Activated T-cell treated with anti-CD3 and anti-CD28 coated beads, Interleukin-2, amount 50 U/mL, for 4 hours (primary cell): Measurements from ENCODE around the gene CKAP5. TPM values are rescaled to one million over a fixed set of nuclear protein-coding genes. Genes with fewer than 3 reads are reported as not detected.
"Not testable (repeated sequence)": the region's sequence is repeated elsewhere in the genome, so short reads cannot be mapped to it uniquely, and the experiment has no call there.

Source experiments
- ATAC-seq, 2 donors: fragments of 200-7000 bp; cut with Tn5 transposase; one replicate each; pipeline ENCODE4 v1.10.0; 2021
- DNase-seq: peaks from one replicate; pipeline ENCODE4 v3.0.0-alpha.2; 2020
- H3K27me3 Mint-ChIP-seq: one replicate; pipeline ENCODE4 v1.8.0; 2021; ENCODE audit warnings: low read depth, mixed read lengths
- H3K36me3 Mint-ChIP-seq: one replicate; pipeline ENCODE4 v1.8.0; 2022; ENCODE audit warnings: mixed read lengths; ENCODE audit not compliant: insufficient read depth
- H3K4me1 Mint-ChIP-seq: one replicate; pipeline ENCODE4 v1.8.0; 2021; ENCODE audit warnings: low read depth, mixed read lengths
- H3K4me3 Mint-ChIP-seq: one replicate; pipeline ENCODE4 v1.8.0; 2021; ENCODE audit warnings: mild to moderate bottlenecking, moderate library complexity, mixed read lengths
- H3K9me3 Mint-ChIP-seq: one replicate; pipeline ENCODE4 v1.8.0; 2021; ENCODE audit warnings: mixed read lengths
- total RNA-seq, 3 donors: library from RNA; stranded (reverse); gene quantifications; one replicate each; pipeline ENCODE4 v1.2.1, GENCODE V29; 2021

Gene CKAP5
- total RNA-seq, 3 donors from 2014 or later, result 62.9 to 71.8 (median 65.5) TPM

GRCh38 chr11:46836870-46837269 lies 9.2 kb downstream of the CKAP5 start:
- Mint-ChIP-seq H3K4me1 (peaks cover 20% of the 10 kb centered on the region), H3K9me3 (no peaks in the 10 kb centered on the region), H3K4me3 (no peak overlapping the region), H3K27me3 (no peaks in the 10 kb centered on the region), H3K36me3 (peaks cover 2% of the 10 kb centered on the region)
- DNase-seq, result no peak
- ATAC-seq, result no peak

GRCh38 chr11:46836431-46836830 lies 9.6 kb downstream of the CKAP5 start:
- no peak overlapping the region for H3K4me3 Mint-ChIP-seq
- peaks cover 19% of the 10 kb centered on the region for H3K4me1 Mint-ChIP-seq
- no peak for DNase-seq
- H3K36me3 Mint-ChIP-seq, result peaks cover 2% of the 10 kb centered on the region
- H3K9me3 Mint-ChIP-seq, result no peaks in the 10 kb centered on the region
- ATAC-seq, result no peak
- no peaks in the 10 kb centered on the region for H3K27me3 Mint-ChIP-seq

- Mint-ChIP-seq H3K4me3 (no peak overlapping the region), H3K36me3 (peaks cover 4% of the 10 kb centered on the region), H3K27me3 (no peaks in the 10 kb centered on the region), H3K9me3 (no peaks in the 10 kb centered on the region), H3K4me1 (peaks cover 22% of the 10 kb centered on the region)
- ATAC-seq, result no peak
- DNase-seq, result no peak
Measured at GRCh38 chr11:46835897-46836296, 10.2 kb downstream of the CKAP5 start.

GRCh38 chr11:46834821-46835220 lies 11.3 kb downstream of the CKAP5 start:
- Mint-ChIP-seq H3K4me1 (peaks cover 18% of the 10 kb centered on the region), H3K4me3 (no peak overlapping the region), H3K36me3 (peaks cover 6% of the 10 kb centered on the region), H3K9me3 (no peaks in the 10 kb centered on the region), H3K27me3 (no peaks in the 10 kb centered on the region)
- ATAC-seq (no peak), DNase-seq (no peak)

- ATAC-seq, result no peak
- Mint-ChIP-seq H3K27me3 (no peaks in the 10 kb centered on the region), H3K36me3 (peaks cover 3% of the 10 kb centered on the region), H3K4me3 (no peak overlapping the region), H3K9me3 (no peaks in the 10 kb centered on the region), H3K4me1 (peaks cover 14% of the 10 kb centered on the region)
- no peak for DNase-seq
Measured at GRCh38 chr11:46832511-46833214, 13.4 kb downstream of the CKAP5 start.

- peaks cover 3% of the 10 kb centered on the region for H3K36me3 Mint-ChIP-seq
- H3K27me3 Mint-ChIP-seq, result no peaks in the 10 kb centered on the region
- no peak overlapping the region for H3K4me3 Mint-ChIP-seq
- DNase-seq (no peak), ATAC-seq (no peak)
- no peaks in the 10 kb centered on the region for H3K9me3 Mint-ChIP-seq
- peaks cover 27% of the 10 kb centered on the region for H3K4me1 Mint-ChIP-seq
Measured at GRCh38 chr11:46827995-46828394, 18.1 kb downstream of the CKAP5 start.

- Mint-ChIP-seq H3K4me3 (peak overlapping the region; percentile 78), H3K27me3 (no peaks in the 10 kb centered on the region), H3K4me1 (peaks cover 27% of the 10 kb centered on the region), H3K36me3 (peaks cover 3% of the 10 kb centered on the region), H3K9me3 (no peaks in the 10 kb centered on the region)
- DNase-seq, result peak; percentile 57
- peak; percentile 100 for ATAC-seq
Measured at GRCh38 chr11:46826310-46827044, 19.6 kb downstream of the CKAP5 start.

GRCh38 chr11:46808799-46809431 lies 37.2 kb downstream of the CKAP5 start:
- Mint-ChIP-seq H3K4me1 (no peaks in the 10 kb centered on the region), H3K9me3 (no peaks in the 10 kb centered on the region), H3K27me3 (no peaks in the 10 kb centered on the region), H3K36me3 (peaks cover 29% of the 10 kb centered on the region), H3K4me3 (no peak overlapping the region)
- peak in 1 of 2 donors; percentile 46 for ATAC-seq
- no peak for DNase-seq

- H3K4me3 Mint-ChIP-seq, result no peak overlapping the region
Measured at GRCh38 chr11:46801694-46802470, 44.2 kb downstream of the CKAP5 start.

GRCh38 chr11:46800177-46800576 lies 45.9 kb downstream of the CKAP5 start:
- no peak for ATAC-seq
- no peak for DNase-seq
- Mint-ChIP-seq H3K27me3 (no peaks in the 10 kb centered on the region), H3K4me1 (no peaks in the 10 kb centered on the region), H3K9me3 (no peaks in the 10 kb centered on the region), H3K36me3 (peaks cover 15% of the 10 kb centered on the region), H3K4me3 (no peak overlapping the region)

More at GRCh38 chr11:46801694-46802470, 44.2 kb downstream of the CKAP5 start:
- DNase-seq (no peak), ATAC-seq (no peak)
- peaks cover 10% of the 10 kb centered on the region for H3K36me3 Mint-ChIP-seq
- H3K27me3 Mint-ChIP-seq, result no peaks in the 10 kb centered on the region
- no peaks in the 10 kb centered on the region for H3K9me3 Mint-ChIP-seq
- H3K4me1 Mint-ChIP-seq, result no peaks in the 10 kb centered on the region

- H3K27me3 Mint-ChIP-seq, H3K4me1 Mint-ChIP-seq, ATAC-seq, H3K4me3 Mint-ChIP-seq, H3K9me3 Mint-ChIP-seq, DNase-seq: not testable (repeated sequence)
- peaks cover 15% of the 10 kb centered on the region for H3K36me3 Mint-ChIP-seq
Measured at GRCh38 chr11:46799725-46800124, 46.4 kb downstream of the CKAP5 start.

GRCh38 chr11:46778416-46778815 lies 67.7 kb downstream of the CKAP5 start:
- Mint-ChIP-seq H3K4me1 (no peaks in the 10 kb centered on the region), H3K4me3 (no peak overlapping the region), H3K36me3 (peaks cover 48% of the 10 kb centered on the region), H3K9me3 (no peaks in the 10 kb centered on the region), H3K27me3 (no peaks in the 10 kb centered on the region)
- no peak for DNase-seq
- no peak for ATAC-seq

- H3K9me3 Mint-ChIP-seq, result no peaks in the 10 kb centered on the region
- peaks cover 43% of the 10 kb centered on the region for H3K36me3 Mint-ChIP-seq
- ATAC-seq (no peak), DNase-seq (no peak)
- H3K27me3 Mint-ChIP-seq, result no peaks in the 10 kb centered on the region
- no peaks in the 10 kb centered on the region for H3K4me1 Mint-ChIP-seq
- H3K4me3 Mint-ChIP-seq, result no peak overlapping the region
Measured at GRCh38 chr11:46776878-46777277, 69.2 kb downstream of the CKAP5 start.

GRCh38 chr11:46769636-46770221 lies 76.4 kb downstream of the CKAP5 start:
- Mint-ChIP-seq H3K27me3 (no peaks in the 10 kb centered on the region), H3K36me3 (peaks cover 30% of the 10 kb centered on the region), H3K9me3 (no peaks in the 10 kb centered on the region), H3K4me3 (no peak overlapping the region), H3K4me1 (no peaks in the 10 kb centered on the region)
- no peak for DNase-seq
- ATAC-seq, result no peak
